H9 (cell line): ENCODE results near the gene CTNNA3. TPM values are rescaled to one million over a fixed set of nuclear protein-coding genes. Genes with fewer than 3 reads are reported as not detected.

Source experiments
- DNase-seq: peaks from one replicate; pipeline ENCODE4 v3.0.0-alpha.2; 2017
- H2AFZ ChIP-seq: one replicate; pipeline ENCODE4 v1.6.1; 2013; ENCODE audit warnings: mild to moderate bottlenecking, low read length, control low read depth, moderate library complexity
- H2AK5ac ChIP-seq: 2 replicates; pipeline ENCODE4 v1.6.1; 2013; ENCODE audit warnings: low read length, control low read depth, mixed read lengths; ENCODE audit not compliant: insufficient read length
- H2BK120ac ChIP-seq: one replicate; pipeline ENCODE4 v1.6.1; 2013; ENCODE audit warnings: low read depth, mild to moderate bottlenecking, low read length, control low read depth, inconsistent platforms; ENCODE audit not compliant: poor library complexity, severe bottlenecking
- H2BK12ac ChIP-seq: 2 replicates; pipeline ENCODE4 v1.6.1; 2013; ENCODE audit warnings: low read length, control low read depth, mixed read lengths, low read depth; ENCODE audit not compliant: insufficient read length
- H2BK15ac ChIP-seq: 2 replicates; pipeline ENCODE4 v1.6.1; 2013; ENCODE audit warnings: low read depth, low read length, control low read depth
- H2BK20ac ChIP-seq: one replicate; pipeline ENCODE4 v1.6.1; 2013; ENCODE audit warnings: low read depth, mild to moderate bottlenecking, low read length, control low read depth, inconsistent platforms; ENCODE audit not compliant: poor library complexity, severe bottlenecking
- H2BK5ac ChIP-seq: 2 replicates; pipeline ENCODE4 v1.6.1; 2013; ENCODE audit warnings: low read length, control low read depth, mixed read lengths; ENCODE audit not compliant: insufficient read length
- H3K14ac ChIP-seq: 2 replicates; pipeline ENCODE4 v1.6.1; 2013; ENCODE audit warnings: low read length, control low read depth; ENCODE audit not compliant: insufficient read depth
- H3K18ac ChIP-seq: 2 replicates; pipeline ENCODE4 v1.6.1; 2013; ENCODE audit warnings: low read depth, mild to moderate bottlenecking, mixed read lengths, low read length, control low read depth; ENCODE audit not compliant: insufficient read length
- H3K23ac ChIP-seq: 2 replicates; pipeline ENCODE4 v1.6.1; 2013; ENCODE audit warnings: low read length, control low read depth, mixed read lengths, low read depth; ENCODE audit not compliant: insufficient read length
- H3K23me2 ChIP-seq: 2 replicates; pipeline ENCODE4 v1.6.1; 2013; ENCODE audit warnings: low read depth, mild to moderate bottlenecking, mixed read lengths, low read length, control low read depth; ENCODE audit not compliant: insufficient read length, poor library complexity, severe bottlenecking
- H3K27ac ChIP-seq: 2 replicates; pipeline ENCODE4 v1.5.1; 2013; ENCODE audit warnings: low read length, control low read depth, mixed read lengths, low read depth; ENCODE audit not compliant: insufficient read length
- H3K27me3 ChIP-seq: 2 replicates; pipeline ENCODE4 v1.6.1; 2013; ENCODE audit warnings: low read length, control low read depth, inconsistent platforms; ENCODE audit not compliant: insufficient read depth
- H3K4ac ChIP-seq: 2 replicates; pipeline ENCODE4 v1.6.1; 2013; ENCODE audit warnings: low read depth, mild to moderate bottlenecking, control low read depth, inconsistent platforms, low read length, moderate library complexity
- H3K4me1 ChIP-seq: 2 replicates; pipeline ENCODE4 v1.6.1; 2013; ENCODE audit warnings: low read length, control low read depth, inconsistent platforms; ENCODE audit not compliant: insufficient read depth
- H3K4me2 ChIP-seq: 2 replicates; pipeline ENCODE4 v1.6.1; 2013; ENCODE audit warnings: low read length, control low read depth, mixed read lengths; ENCODE audit not compliant: insufficient read length, insufficient read depth
- H3K56ac ChIP-seq: 2 replicates; pipeline ENCODE4 v1.6.1; 2013; ENCODE audit warnings: low read depth, mild to moderate bottlenecking, mixed read lengths, low read length, control low read depth; ENCODE audit not compliant: insufficient read length
- H3K79me1 ChIP-seq: 2 replicates; pipeline ENCODE4 v1.6.1; 2013; ENCODE audit warnings: low read depth, mild to moderate bottlenecking, moderate library complexity, low read length, control low read depth, inconsistent platforms; ENCODE audit not compliant: insufficient read depth, poor library complexity, severe bottlenecking
- H3K79me2 ChIP-seq: 2 replicates; pipeline ENCODE4 v1.6.1; 2013; ENCODE audit warnings: low read length, control low read depth, inconsistent platforms; ENCODE audit not compliant: insufficient read depth
- H3K9ac ChIP-seq: 2 replicates; pipeline ENCODE4 v1.6.1; 2013; ENCODE audit warnings: low read length, control low read depth, mixed read lengths; ENCODE audit not compliant: insufficient read length; ENCODE audit errors: extremely low read depth
- H3K9me3 ChIP-seq: one replicate; pipeline ENCODE4 v1.6.1; 2013; ENCODE audit warnings: low read depth, low read length, inconsistent platforms; ENCODE audit not compliant: control insufficient read depth
- H3T11ph ChIP-seq: one replicate; pipeline ENCODE4 v1.6.1; 2013; ENCODE audit warnings: mild to moderate bottlenecking, low read length, control low read depth, inconsistent platforms
- H4K20me1 ChIP-seq: one replicate; pipeline ENCODE4 v1.6.1; 2013; ENCODE audit not compliant: control insufficient read depth, insufficient read length, insufficient read depth
- H4K5ac ChIP-seq: 2 replicates; pipeline ENCODE4 v1.6.1; 2013; ENCODE audit warnings: low read depth, mild to moderate bottlenecking, mixed read lengths, low read length, control low read depth; ENCODE audit not compliant: insufficient read length
- H4K8ac ChIP-seq: replicated peaks from 2 replicates; pipeline ENCODE4 v1.6.1; 2013; ENCODE audit warnings: low read length, control low read depth, mixed read lengths, low read depth; ENCODE audit not compliant: insufficient read length
- H4K91ac ChIP-seq: 2 replicates; pipeline ENCODE4 v1.6.1; 2013; ENCODE audit warnings: low read depth, mild to moderate bottlenecking, moderate library complexity, mixed read lengths, low read length, control low read depth; ENCODE audit not compliant: insufficient read length
- H3K27ac Mint-ChIP-seq, 3 experiments: 2 replicates in 2 of 3; 3 replicates in 1 of 3; pipeline ENCODE4 v1.8.0; 2020 to 2021; ENCODE audit warnings: mixed read lengths in 3 of 3, mild to moderate bottlenecking in 1 of 3, moderate library complexity in 1 of 3
- H3K27me3 Mint-ChIP-seq: 2 replicates; pipeline ENCODE4 v1.8.0; 2021; ENCODE audit warnings: low read depth, mild to moderate bottlenecking, moderate library complexity, mixed read lengths
- H3K36me3 Mint-ChIP-seq, 3 experiments: 2 replicates in 2 of 3; 3 replicates in 1 of 3; pipeline ENCODE4 v1.8.0; 2020 to 2021; ENCODE audit warnings: low read depth in 3 of 3, mixed read lengths in 3 of 3; ENCODE audit not compliant: insufficient read depth in 1 of 3
- H3K4me1 Mint-ChIP-seq, 2 experiments: 2 replicates each; pipeline ENCODE4 v1.8.0; 2020; ENCODE audit warnings: mixed read lengths in 2 of 2
- H3K4me3 Mint-ChIP-seq, 2 experiments: 2 replicates in 1 of 2; 3 replicates in 1 of 2; pipeline ENCODE4 v1.8.0; 2020 to 2021; ENCODE audit warnings: mild to moderate bottlenecking in 2 of 2, mixed read lengths in 2 of 2, moderate library complexity in 1 of 2
- H3K9me3 Mint-ChIP-seq, 2 experiments: 2 replicates in 1 of 2; 3 replicates in 1 of 2; pipeline ENCODE4 v1.8.0; 2020; ENCODE audit warnings: mild to moderate bottlenecking in 2 of 2, mixed read lengths in 2 of 2, moderate library complexity in 1 of 2
- CTCF ChIP-seq: fragments of 200-600 bp; sonication (generic); conservative IDR thresholded peaks from 3 replicates; pipeline ENCODE4 v1.8.0; 2021; ENCODE audit warnings: antibody characterized with exemption, mild to moderate bottlenecking
- WGBS: extraction: QIAGEN DNeasy Blood & Tissue Kit; methylation state at CpG from one replicate; pipeline ENCODE4 v1.1.7; 2013; ENCODE audit warnings: missing lambda C conversion rate, low lambda C conversion rate, mixed read lengths; ENCODE audit not compliant: insufficient read length; ENCODE audit errors: extremely low coverage; 5-methylcytosine and 5-hydroxymethylcytosine counted together
- total RNA-seq: library from RNA; stranded (reverse); gene quantifications from 2 replicates; pipeline ENCODE4 v1.2.1, GENCODE V29; 2021

The CTNNA3 gene
- total RNA-seq, 1 experiment from 2014 or later: 3.3 TPM

GRCh38 chr10:65907199-65907712 lies 1788.7 kb downstream of the CTNNA3 start:
- no peaks in the 10 kb centered on the region for H3K4me1 Mint-ChIP-seq
- Histone ChIP-seq H3K79me2 (no peaks in the 10 kb centered on the region), H3K4ac (no peak overlapping the region), H3T11ph (no peak overlapping the region), H3K9me3 (no peaks in the 10 kb centered on the region), H3K4me1 (no peaks in the 10 kb centered on the region), H3K79me1 (no peaks in the 10 kb centered on the region), H3K18ac (no peak overlapping the region), H3K56ac (no peak overlapping the region), H3K9ac (no peak overlapping the region), H2AK5ac (no peak overlapping the region), H4K8ac (no peak overlapping the region), H3K27ac (no peak overlapping the region), H2BK5ac (no peak overlapping the region), H2BK20ac (no peak overlapping the region), H3K23ac (no peak overlapping the region), H3K27me3 (no peaks in the 10 kb centered on the region), H3K14ac (no peak overlapping the region), H3K4me2 (no peak overlapping the region), H3K23me2 (no peaks in the 10 kb centered on the region), H4K20me1 (no peaks in the 10 kb centered on the region), H2BK15ac (no peak overlapping the region), H2BK120ac (no peak overlapping the region), H4K91ac (no peak overlapping the region), H2BK12ac (no peak overlapping the region), H4K5ac (no peak overlapping the region), H2AFZ (no peak overlapping the region)
- H3K36me3 Mint-ChIP-seq: no peaks in the 10 kb centered on the region; a peak in 1 of 7 replicates
- no peak for TF ChIP-seq CTCF
- H3K27me3 Mint-ChIP-seq: no peaks in the 10 kb centered on the region
- H3K9me3 Mint-ChIP-seq: no peaks in the 10 kb centered on the region
- no peak overlapping the region for H3K4me3 Mint-ChIP-seq
- no peak for DNase-seq
- no peak overlapping the region; a peak in 1 of 7 replicates for H3K27ac Mint-ChIP-seq
- WGBS: no CpG with 5 or more reads among the region's 8 CpGs
